ENCODE data around the gene SLC1A7.

GRCh38 chr1:53076165-53076564, 66.3 kb downstream of the SLC1A7 start:
- TF ChIP-seq CTCF (IDR thresholded peaks at IDR 0.05; ENCODE audit: low read length) (no peak), EZH2 (IDR thresholded peaks at IDR 0.05; ENCODE audit: borderline replicate concordance, low read length) (no peak)

All from OCI-LY1 (cell line).